Effector memory CD4-positive, alpha-beta T cell (primary cell): ENCODE data around the gene RPN2.

ENCODE experiments used
- DNase-seq, 3 donors: peaks; one replicate each; pipeline ENCODE4 v3.0.0-alpha.2; 2020
- H3K27ac ChIP-seq: 2 replicates; pipeline ENCODE4 v1.7.0; 2013; ENCODE audit warnings: mild to moderate bottlenecking, low read length, moderate library complexity; ENCODE audit not compliant: insufficient read depth, poor library complexity, severe bottlenecking
- H3K27me3 ChIP-seq: replicated peaks from 2 replicates; pipeline ENCODE4 v1.7.0; 2013; ENCODE audit warnings: mild to moderate bottlenecking, low read length; ENCODE audit not compliant: insufficient read depth, control insufficient read depth, poor library complexity, severe bottlenecking
- H3K36me3 ChIP-seq: 2 replicates; pipeline ENCODE4 v1.7.0; 2013; ENCODE audit warnings: mild to moderate bottlenecking, low read length, moderate library complexity; ENCODE audit not compliant: control insufficient read depth, insufficient read depth
- H3K4me1 ChIP-seq: 2 replicates; pipeline ENCODE4 v1.7.0; 2013; ENCODE audit warnings: low read length, mild to moderate bottlenecking; ENCODE audit not compliant: control insufficient read depth, insufficient read depth, poor library complexity, severe bottlenecking
- H3K4me3 ChIP-seq: 2 replicates; pipeline ENCODE4 v1.7.0; 2013; ENCODE audit warnings: low read length, low read depth, mild to moderate bottlenecking; ENCODE audit not compliant: insufficient read depth, poor library complexity, severe bottlenecking
- H3K9me3 ChIP-seq: 2 replicates; pipeline ENCODE4 v1.7.0; 2013; ENCODE audit warnings: mild to moderate bottlenecking, low read length, moderate library complexity; ENCODE audit not compliant: control insufficient read depth

RPN2 gene

GRCh38 chr20:37238935-37239451 is 59.9 kb downstream of the RPN2 start:
- Histone ChIP-seq H3K27me3 (no peaks in the 10 kb centered on the region), H3K9me3 (no peaks in the 10 kb centered on the region), H3K36me3 (peaks cover 94% of the 10 kb centered on the region), H3K4me1 (no peaks in the 10 kb centered on the region), H3K27ac (no peak overlapping the region), H3K4me3 (no peak overlapping the region)
- DNase-seq = no peak

DNA sequence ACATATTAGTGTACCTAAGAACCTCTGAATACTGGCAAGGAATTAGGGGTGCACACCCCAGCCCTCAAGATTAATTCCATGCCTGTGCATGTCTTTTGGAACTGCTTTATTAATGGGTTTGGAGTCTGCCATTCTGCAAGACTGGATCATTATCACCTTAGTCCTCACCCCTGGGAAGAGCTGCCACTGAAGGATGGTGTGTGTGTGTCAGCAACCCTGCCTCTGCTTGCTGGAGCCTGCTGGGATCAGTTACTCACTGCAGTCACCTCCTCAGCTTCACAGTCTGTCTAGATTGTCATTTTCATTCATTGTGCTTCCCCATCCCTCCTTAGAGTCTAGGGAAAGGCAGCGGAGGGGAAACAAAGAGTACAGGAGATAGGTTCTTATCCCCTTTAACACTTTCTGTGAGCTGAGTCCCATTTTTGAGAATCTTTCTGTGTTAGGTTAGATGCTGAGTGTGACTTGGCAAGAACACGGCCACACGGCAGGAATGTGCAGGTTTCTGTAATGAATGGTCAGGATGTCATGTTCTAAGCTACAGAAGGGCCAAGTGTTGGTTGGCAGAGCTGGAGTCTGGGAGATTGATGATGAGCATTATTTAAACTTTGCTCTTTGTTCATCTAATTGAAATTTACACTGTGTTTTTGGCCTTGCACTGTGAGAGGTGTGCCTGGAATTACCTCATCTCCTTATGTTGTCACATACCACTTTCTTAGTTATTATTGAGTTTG is 61.4 kb downstream of the RPN2 start:
- no peak overlapping the region for H3K4me3 ChIP-seq
- H3K36me3 ChIP-seq = peaks cover 85% of the 10 kb centered on the region
- H3K4me1 ChIP-seq = no peaks in the 10 kb centered on the region
- H3K27ac ChIP-seq = no peak overlapping the region
- no peaks in the 10 kb centered on the region for H3K9me3 ChIP-seq
- DNase-seq = no peak
- H3K27me3 ChIP-seq = no peaks in the 10 kb centered on the region

- Histone ChIP-seq H3K27me3 (no peaks in the 10 kb centered on the region), H3K4me3 (no peak overlapping the region), H3K4me1 (no peaks in the 10 kb centered on the region), H3K36me3 (peaks cover 65% of the 10 kb centered on the region), H3K27ac (no peak overlapping the region), H3K9me3 (no peaks in the 10 kb centered on the region)
- DNase-seq = no peak
Observed at GRCh38 chr20:37242503-37242902, 63.4 kb downstream of the RPN2 start.

GRCh38 chr20:37243076-37243936 is 64.2 kb downstream of the RPN2 start:
- no peak for DNase-seq
- Histone ChIP-seq H3K27me3 (no peaks in the 10 kb centered on the region), H3K36me3 (peaks cover 57% of the 10 kb centered on the region), H3K4me3 (no peak overlapping the region), H3K9me3 (no peaks in the 10 kb centered on the region), H3K4me1 (no peaks in the 10 kb centered on the region), H3K27ac (no peak overlapping the region)

DNA sequence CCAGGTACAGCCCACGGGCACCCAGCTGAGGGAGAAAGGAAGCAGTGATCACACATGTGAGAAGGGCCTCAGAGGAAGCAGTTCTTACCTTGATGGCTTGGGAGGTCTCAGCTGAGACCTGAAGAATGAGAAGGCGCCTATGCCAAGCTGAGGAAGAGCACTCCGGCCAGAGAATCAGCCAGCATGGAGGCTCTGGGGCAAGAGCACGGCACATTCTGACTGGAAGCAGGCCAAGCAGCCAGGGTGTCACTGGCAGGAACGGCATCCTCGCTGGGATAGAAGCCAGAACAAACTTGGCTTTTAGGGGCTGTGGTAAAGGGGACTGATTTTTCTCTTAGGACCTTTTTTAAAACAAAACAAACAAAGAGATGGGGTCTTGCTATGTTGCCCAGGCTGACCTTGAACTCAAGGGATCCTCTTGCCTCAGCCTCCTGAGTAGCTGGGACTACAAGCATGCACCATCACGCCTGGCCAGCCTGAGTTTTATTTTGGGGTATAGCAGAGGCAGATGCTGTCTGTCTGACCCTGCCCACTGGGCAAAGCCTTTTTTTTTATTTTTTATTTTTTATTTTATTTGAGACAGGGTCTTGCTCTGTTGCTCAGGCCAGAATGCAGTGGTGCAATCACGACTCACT is 64.9 kb downstream of the RPN2 start:
- peaks cover 50% of the 10 kb centered on the region for H3K36me3 ChIP-seq
- H3K4me3 ChIP-seq = no peak overlapping the region
- DNase-seq = no peak
- no peak overlapping the region for H3K27ac ChIP-seq
- H3K27me3 ChIP-seq = no peaks in the 10 kb centered on the region
- H3K4me1 ChIP-seq = no peaks in the 10 kb centered on the region
- H3K9me3 ChIP-seq = no peaks in the 10 kb centered on the region

GRCh38 chr20:37244572-37244957 is 65.4 kb downstream of the RPN2 start:
- H3K4me1 ChIP-seq = no peaks in the 10 kb centered on the region

GRCh38 chr20:37245216-37246150 is 66.4 kb downstream of the RPN2 start:
- H3K27me3 ChIP-seq = no peaks in the 10 kb centered on the region
- H3K36me3 ChIP-seq = peaks cover 39% of the 10 kb centered on the region
- no peak overlapping the region for H3K27ac ChIP-seq
- H3K4me3 ChIP-seq = no peak overlapping the region
- H3K9me3 ChIP-seq = no peaks in the 10 kb centered on the region
- DNase-seq = no peak
- H3K4me1 ChIP-seq = no peaks in the 10 kb centered on the region

More at GRCh38 chr20:37244572-37244957, 65.4 kb downstream of the RPN2 start:
- Histone ChIP-seq H3K36me3 (peaks cover 46% of the 10 kb centered on the region), H3K27ac (no peak overlapping the region), H3K9me3 (no peaks in the 10 kb centered on the region), H3K4me3 (no peak overlapping the region), H3K27me3 (no peaks in the 10 kb centered on the region)
- no peak for DNase-seq

DNA sequence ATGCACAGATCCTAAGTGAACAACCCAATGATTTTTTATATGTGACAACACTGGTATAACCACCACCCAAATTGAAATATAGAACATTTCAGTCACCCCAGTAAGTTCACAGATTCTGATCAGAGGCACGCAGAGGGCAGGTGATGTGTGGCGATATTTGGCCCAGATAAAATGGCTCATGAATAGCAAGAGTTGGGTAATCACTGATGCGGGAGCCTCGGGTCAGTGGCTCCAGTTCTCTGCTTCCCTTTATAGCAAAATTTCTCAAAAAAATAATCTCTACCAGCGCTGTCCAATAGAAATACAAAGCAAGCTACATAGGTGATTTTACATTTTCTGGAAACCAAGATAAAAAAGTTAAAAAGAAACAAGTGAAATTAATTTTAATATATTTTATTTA is 67.6 kb downstream of the RPN2 start:
- Histone ChIP-seq H3K27ac (no peak overlapping the region), H3K9me3 (no peaks in the 10 kb centered on the region), H3K27me3 (no peaks in the 10 kb centered on the region), H3K4me1 (no peaks in the 10 kb centered on the region), H3K36me3 (peaks cover 27% of the 10 kb centered on the region), H3K4me3 (no peak overlapping the region)
- DNase-seq = no peak

DNA sequence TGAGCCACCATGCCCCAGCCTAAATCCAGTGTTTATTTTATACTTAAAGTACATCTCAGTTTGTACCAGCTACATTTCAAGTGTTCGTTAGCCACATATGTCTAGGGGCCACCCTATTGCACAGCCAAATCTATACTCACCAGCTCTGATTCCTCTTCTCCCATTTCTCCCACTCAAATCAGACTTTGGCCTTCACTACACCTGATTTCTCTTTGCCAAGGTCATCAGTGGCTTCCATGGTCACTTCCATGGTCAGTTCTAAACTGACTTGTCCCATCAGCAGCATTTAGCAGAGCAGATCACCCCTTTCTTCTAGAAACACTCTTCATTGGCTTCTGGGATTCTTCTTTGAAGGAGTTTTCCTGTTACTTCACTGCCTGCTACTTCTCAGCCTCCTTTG is 68.4 kb downstream of the RPN2 start:
- no peak overlapping the region for H3K27ac ChIP-seq
- no peak for DNase-seq
- H3K4me1 ChIP-seq = no peaks in the 10 kb centered on the region
- peaks cover 18% of the 10 kb centered on the region for H3K36me3 ChIP-seq
- H3K27me3 ChIP-seq = no peaks in the 10 kb centered on the region
- no peak overlapping the region for H3K4me3 ChIP-seq
- H3K9me3 ChIP-seq = no peaks in the 10 kb centered on the region
